NCI-H1436 treated with DMSO at 0.1 percent for 48 hours (cell line): ENCODE measurements around the gene HINFP.
"Not testable (repeated sequence)": the region's sequence is repeated elsewhere in the genome, so short reads cannot be mapped to it uniquely, and the experiment has no call there.

ENCODE experiments used
- DNase-seq: peaks from one replicate; lab custom pipeline; 2025; lab: John Stamatoyannopoulos, UW

The HINFP gene

DNA sequence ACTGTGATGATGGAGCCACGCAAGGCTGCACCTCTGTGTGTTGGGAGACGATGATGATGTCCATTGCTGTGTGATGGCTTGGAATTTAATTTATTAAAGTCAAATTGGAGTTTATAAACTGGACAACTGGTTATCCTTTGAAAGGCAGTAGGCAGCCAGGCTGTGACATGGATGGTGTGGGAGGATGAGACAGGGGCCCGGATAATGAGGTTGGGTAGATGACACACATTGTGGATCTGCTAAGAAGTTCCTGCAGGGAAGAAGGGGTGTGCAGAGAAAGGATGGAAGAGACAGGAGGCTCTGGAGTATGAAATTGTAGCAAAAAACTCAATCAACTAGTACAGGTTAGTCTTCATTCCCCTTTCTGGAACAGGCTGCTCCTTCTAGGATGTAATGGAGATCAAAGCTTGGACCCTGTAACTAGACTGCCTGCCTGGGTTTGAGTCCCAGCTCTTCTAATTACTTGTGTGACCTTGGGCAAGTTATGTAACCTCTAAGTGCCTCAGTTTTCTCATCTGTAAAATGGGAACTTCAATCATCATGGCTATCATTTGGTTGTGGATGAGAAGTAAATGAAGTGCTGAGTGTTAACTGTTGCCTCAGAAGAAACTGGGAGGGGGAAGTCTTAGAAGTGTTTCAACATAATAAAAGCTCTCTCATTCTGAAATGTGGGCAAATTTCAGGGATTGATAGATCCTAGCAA lies 4.2 kb upstream of the HINFP start:
- DNase-seq, result no peak

DNA sequence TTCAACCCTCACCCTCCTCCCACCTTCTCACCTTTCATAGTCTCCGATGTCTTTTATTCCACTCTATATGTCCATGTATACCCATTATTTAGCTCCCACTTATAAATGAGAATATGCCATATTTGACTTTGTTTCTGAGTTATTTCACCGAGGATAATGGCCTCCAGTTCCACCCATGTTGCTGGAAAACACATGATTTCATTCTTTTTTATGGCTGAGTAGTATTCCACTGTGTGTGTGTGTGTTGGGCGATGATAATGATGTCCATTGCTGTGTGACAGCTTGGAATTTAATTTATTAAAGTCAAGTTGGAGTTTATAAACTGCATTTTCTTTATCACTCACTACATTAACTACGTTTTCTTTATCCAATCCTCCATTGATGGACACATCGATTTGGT lies 3.2 kb upstream of the HINFP start:
- no peak for DNase-seq

DNA sequence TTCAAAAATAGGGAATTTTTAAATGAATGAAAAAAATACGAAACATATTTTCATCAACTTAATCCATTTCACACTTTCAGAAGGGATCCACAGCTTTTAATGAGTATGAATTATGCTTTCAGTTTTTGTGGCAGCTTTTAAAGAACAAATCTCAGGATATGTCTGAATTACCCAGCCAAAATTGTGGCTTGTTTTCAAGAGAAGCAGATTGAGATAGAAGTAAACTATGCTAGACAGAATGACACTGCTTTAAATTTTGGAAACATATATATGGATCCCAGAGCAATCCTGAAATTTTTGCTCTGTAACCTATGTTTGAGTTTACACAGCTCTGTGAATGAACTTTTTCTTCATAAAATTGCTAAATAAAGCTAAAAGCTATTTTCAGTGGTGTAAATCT lies 2.4 kb upstream of the HINFP start:
- DNase-seq, result no peak

DNA sequence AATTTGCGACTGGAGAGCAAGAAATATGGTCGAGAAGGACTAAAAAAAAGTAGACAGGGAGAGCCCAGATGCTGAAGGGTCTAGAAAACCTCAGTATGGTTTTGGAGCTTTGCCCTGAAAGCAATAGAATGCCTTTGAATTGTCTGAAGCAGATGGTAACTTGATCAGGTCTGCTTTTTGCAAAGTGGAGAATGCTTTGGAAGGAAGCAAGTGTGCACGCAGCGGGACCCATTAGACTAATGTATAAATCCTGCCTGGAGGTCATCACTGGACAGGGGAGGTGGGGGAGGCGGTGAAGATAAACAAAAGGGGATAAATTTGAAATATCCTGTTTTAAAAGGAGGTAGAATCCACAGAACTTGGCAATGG lies 757 bp upstream of the HINFP start:
- no peak for DNase-seq

DNA sequence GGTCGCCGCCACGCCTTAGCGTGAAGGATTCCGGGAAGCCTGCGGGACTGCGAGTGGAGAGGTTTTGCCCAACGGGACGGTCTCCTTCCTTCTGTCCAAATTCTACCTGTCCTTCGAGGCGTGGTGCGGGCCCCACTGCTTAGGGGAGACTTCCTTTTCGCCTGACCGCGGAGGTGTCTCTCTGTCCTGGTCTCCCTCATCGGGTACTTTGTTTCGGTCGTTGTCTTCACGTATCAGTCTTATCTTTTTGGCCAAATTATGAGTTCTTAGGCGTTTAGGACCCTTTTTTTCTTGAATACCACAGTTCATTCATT lies 388 bp downstream of the HINFP start:
- no peak for DNase-seq

DNA sequence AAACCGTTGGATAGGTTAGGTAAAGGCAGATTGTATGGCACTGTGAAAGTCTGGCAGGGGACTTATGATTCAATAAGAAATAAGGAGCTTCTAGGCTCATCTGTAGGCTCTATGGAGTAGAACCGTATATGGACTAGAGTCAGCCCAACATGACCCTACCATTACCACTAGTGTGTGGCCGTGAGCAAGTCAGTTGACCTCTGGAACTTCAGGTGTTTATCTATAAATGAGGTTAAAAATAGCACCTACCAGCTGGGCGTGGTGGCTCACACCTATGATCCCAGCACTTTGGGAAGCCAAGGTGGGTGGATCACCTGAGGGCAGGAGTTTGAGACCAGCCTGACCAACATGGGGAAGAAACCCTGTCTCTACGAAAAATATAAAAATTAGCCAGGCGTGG lies 4.4 kb downstream of the HINFP start:
- DNase-seq, result no peak

DNA sequence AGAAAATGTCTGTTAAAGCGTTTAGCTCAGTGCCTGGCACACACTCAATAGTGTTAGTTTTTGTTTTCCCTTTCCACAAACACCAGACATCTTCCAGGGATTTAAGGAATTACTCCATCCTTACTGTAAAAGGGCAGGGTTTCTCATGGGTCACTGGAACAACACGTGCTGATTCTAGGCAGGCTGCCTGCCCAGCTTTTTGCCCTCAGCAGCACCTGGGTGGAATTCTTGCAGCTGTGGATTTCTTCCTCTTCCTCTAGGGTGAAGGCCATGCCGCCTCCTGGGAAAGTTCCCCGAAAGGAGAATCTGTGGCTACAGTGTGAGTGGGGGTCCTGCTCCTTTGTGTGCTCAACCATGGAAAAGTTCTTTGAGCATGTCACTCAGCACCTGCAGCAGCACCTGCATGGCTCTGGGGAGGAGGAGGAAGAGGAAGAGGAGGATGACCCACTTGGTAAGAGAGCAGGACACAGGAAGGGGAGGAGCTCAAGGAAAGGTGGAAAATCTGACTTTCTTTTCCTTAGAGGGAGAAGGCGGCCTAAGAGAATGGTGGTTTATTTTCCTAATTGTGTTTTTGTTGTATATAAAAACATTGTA lies 5.4 kb downstream of the HINFP start:
- DNase-seq, result no peak

DNA sequence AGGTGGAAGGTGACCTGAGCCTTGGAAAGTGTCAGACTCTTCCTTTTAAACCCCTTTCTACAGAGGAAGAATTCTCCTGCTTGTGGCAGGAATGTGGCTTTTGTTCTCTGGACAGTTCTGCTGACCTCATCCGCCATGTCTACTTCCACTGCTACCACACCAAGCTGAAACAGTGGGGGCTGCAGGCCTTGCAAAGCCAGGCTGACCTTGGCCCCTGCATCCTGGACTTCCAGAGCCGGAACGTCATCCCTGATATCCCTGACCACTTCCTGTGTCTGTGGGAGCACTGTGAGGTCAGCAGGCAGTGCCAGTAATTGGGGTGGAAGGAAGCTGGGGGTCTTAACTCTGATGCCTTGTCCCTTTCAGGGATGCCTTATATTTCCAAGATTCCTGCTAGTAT lies 9.3 kb downstream of the HINFP start:
- no peak for DNase-seq

DNA sequence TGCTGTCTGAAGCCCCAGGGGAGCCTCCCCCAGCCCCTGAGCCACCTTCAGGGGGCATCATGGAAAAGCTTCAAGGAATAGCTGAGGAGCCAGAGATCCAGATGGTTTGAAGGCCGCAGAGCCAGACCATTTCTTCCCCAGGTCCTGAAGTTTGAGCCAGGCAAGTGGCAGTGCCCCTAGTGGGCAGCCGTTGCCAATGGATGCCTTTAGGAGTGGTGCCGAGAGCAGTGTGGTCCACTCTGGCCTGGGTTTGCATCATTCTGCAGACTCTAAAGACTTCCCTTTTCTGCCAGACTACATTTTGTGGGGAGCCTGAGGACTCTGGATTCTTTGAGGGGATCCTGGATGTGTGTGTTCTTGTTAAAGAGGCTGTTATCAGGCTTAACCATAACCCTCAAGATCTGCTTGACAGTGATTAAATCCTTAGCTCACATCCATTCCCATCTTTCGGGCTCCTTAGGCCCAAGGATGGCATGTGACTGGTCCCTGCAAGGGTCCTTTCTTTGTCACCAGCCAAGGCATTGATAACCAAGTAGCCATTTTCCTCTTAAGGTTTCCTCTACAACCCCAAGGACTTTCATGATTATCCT lies 13.1 kb downstream of the HINFP start:
- DNase-seq, result no peak

DNA sequence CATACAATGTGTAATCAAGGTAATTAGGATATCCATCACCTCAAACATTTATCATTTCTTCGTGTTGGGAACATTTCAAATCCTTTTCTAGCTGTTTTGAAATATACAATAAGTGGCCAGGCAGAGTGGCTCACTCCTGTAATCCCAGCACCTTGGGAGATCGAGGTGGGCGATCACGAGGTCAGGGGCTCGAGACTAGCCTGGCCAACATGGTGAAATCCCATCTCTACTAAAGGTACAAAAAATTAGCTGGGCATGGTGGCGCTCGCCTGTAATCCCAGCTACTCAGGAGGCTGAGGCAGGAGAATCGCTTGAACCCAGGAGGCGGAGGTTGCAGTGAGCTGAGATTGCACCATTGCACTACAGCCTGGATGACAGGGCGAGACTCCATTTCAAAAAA lies 17.9 kb downstream of the HINFP start:
- DNase-seq, result not testable (repeated sequence)

DNA sequence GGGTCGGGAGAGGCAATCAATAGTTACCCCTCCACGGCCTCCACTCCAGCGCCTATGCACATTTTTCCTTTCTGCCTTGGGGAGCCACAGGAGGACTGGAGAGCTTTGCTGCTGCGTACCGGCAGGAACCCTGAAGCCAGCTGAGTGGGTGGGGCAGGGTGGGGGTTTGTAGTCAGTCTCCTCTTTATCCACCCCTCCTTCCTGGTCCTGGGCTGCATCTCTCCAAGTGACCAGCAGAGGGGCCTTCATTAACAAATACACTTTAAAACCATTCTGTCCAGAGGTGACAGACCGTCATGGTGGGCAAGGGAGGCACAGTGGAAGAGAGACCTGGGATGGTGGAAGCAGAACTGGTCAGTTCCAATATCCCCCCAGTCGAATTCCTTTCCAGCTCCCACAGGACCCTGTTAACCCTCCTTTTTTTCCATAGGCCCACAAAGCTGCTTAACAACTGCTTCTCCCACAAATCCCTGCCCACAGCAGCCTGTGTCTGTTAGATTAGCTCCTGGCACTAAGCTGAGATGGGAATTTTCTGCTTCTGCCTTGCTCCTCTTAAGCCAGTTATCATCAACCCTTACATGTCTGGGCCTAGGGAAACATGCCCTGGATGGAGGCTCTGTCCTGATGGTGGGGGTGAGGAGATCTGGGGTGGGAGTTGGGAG lies 23.6 kb downstream of the HINFP start:
- DNase-seq, result no peak

DNA sequence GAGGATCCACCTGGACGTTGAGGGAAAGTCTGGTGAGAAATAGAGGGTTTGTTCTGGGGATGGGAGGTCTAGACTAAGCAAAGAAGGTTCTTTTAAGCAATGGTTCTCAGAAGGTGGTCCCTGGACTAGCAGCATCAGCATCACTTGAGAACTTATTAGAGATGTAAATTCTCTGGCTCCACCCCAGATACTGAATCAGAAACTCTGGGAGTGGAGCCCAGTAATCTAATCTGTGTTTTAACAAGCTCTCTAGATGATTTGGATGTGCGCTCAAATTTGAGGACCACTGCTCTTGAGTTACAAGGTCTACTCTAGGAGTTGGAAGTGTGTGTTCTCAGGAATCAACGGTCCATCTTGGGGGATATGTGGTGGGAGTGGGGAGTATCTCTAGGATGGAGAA lies 24.2 kb downstream of the HINFP start:
- no peak for DNase-seq

DNA sequence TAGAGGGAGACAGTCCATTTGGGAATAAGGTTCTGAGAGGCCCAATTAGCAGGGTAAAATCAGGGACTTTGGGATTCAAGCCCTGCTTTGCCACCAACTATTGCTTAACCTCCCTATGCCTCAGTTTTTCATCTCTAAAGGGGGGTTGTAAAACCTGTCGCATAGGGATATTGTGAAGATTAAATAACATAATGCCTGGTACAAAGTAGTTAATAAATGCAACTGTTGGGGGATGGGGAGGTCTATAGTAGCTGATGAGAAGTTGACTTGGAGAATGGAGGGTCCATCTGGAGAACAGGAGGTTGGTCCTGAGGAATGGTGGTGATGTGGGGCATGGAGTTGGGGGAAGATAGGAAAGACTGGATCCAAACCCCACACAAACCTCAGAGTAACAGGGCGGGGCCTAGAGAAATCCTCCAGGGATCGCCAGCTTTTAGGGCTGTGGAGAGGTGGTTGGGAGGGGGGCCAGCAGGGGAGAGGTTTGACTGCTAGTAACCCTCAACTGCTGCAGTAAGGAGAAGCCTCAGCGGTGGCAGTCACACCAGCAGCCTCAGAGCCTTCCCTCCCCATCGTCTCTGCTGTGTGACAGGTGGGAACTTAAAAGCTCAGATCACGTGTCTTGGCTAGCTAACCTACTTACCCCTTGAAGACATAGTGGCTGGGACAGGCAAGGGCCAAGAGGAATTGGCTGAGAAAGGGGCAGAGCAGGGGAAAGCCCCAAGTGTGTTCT lies 26.4 kb downstream of the HINFP start:
- DNase-seq, result no peak

DNA sequence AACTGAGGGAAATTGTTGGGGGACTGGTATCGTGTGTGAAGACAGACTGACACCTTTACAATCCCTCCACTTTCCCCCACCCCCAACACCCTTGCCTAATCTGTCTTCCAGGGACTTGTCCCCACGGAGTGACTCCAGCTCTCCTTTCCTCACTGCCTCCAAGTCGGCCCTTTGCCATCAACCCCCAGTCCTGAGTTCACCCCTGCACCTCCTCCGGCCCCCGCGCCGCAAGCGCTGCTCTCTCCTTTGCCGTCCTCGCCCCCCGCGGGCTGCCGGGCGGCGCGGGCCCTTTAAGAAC lies 27.3 kb downstream of the HINFP start:
- no peak for DNase-seq

DNA sequence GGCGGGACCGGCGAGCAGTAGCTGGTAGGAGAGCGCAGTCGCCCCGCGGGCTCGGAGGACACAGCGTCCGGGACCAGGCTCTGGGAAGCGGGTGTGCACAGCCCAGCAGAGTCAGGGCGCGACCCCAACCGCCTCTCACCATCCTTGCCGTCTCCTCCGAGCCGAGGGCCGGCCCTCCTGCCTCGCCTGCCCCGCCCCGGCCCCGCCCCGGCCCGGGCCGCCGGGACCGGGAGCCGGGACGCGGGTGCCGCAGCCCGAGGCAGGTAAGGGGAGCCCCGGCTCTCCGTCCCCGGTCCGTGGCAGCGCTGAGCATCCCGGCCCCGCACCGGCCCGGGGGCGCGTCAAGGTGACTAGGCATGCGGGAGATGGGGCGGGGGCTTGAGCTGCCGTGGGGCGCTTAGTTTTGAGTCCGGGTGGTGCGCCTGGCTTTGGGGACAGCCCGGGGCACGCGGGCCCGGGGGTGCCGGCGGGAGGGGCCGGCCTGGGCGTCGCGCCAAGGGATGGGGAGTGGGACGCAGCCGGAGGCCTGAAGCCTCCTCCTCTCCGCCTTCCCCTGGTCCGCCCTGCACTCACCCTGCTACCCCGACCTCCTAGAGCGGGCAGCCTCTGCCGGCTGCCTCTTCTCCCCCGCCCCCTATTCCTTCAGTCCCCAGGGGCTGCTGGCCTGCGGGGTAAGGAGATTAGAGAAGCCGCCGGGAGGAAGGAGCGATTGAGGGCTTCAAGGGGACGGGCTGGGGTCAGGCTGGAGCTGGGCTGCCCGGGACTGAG lies 27.8 kb downstream of the HINFP start, which contains the start of gene ABCG4:
ABCG4 (plus strand) TSS at position 35 of the 768 bp plus-strand sequence. CDS start 914 bp downstream, outside the sequence.
- DNase-seq, result no peak

DNA sequence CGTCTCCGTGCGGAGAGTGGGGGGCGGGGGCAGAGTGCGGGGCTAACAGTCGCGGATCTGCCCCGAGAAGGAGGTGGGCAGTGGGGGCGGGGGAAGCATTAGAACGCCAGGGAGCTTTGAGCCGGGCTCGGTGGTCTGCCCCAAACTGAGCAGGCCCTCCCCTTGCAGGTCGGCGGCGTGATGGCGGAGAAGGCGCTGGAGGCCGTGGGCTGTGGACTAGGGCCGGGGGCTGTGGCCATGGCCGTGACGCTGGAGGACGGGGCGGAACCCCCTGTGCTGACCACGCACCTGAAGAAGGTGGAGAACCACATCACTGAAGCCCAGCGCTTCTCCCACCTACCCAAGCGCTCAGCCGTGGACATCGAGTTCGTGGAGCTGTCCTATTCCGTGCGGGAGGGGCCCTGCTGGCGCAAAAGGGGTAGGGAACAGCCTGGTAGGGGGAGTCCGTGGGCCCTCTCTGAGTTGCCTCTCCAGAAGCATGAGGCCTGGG lies 28.5 kb downstream of the HINFP start:
- no peak for DNase-seq

DNA sequence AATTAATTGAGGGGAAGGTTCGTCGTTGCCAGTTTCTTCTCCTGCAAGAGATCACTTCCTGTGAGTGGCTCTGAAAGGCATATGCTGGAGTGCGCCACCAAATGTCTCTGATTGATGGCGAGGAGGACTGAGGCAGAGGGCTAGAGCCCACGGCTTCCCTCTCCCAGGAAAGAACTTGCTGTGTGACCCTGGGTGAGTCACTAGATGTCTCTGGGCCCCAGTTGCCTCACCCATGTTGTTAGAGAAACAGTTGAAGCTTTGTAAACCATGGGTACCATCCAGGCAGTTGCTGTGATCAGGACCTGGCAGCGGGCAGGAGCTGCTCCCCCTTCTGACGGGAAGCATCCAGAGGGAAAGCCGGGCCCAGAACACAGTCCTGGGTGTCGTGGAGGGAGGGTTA lies 30.7 kb downstream of the HINFP start:
- DNase-seq, result no peak

DNA sequence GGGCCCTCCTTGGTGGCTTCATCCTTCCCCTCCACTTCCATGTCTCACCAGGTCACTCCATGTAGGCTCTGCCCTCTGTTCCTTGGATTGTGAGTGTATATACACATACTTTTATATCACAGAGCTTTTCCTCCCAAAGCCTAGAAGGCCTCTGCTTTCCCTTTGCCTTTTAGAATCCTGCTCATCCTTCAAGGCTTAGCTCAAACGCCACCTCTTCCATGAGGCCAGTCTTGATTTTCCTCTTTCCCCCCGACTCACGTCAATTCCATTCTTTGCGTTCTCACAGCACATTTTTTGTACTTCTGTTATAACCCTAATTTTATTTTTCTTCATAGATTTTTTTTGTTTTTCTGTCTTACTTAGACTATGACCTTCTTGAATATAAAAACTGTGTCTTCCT lies 31.2 kb downstream of the HINFP start:
- no peak for DNase-seq

DNA sequence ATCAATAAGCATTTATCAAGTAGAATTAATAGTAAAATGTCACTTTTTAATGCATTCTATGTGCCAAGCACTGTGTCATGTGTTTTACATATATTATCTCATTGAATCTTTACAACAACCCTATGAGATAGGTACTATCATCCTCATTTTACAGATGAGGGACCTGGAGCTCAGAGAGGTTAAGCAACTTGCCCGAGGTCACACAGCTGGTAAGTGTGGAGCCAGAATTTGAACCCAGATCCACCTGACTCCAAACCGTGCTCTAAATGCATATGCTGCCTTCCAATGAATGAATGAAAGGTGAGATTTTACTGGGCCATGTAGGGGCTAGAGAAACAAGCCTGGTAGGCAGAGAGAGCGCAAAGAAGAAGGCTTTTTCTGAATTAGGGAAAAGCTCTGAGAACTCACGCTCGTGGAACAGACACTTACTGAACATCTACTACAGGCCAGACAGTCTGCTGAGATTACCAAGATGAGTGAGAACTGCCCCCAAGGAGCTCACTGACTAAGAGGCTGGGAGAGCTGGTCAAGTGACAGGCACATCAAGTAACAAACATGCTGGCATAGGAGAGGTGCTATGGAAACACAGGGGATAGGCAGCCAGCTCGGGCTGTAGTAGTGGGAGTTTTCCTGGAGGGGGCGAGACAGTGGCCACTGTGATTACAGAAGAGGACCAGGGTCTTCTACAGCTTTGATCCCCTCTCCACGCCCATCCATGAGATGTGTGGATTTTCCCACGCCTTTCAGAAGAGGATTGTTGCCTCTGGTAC lies 31.9 kb downstream of the HINFP start:
- no peak for DNase-seq

DNA sequence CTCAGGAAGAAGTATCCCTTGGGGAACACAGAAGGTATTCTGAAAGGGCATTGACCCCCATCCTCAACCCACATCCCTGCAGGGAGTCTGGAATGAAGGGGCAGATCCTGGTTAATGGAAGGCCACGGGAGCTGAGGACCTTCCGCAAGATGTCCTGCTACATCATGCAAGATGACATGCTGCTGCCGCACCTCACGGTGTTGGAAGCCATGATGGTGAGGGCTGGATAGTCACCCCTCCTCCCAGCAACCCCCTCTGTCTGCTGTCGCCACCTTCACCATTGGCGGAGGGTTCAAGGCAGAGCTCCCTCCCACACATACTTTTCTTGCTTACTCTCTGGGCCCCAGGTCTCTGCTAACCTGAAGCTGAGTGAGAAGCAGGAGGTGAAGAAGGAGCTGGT lies 32.8 kb downstream of the HINFP start:
- no peak for DNase-seq
